Lung (tissue), 12 donors: ENCODE measurements around the gene ETV3. TPM values are rescaled to one million over a fixed set of nuclear protein-coding genes. Genes with fewer than 3 reads are reported as not detected.

Experiments used
- ATAC-seq: fragments of 200-7000 bp; cut with Tn5 transposase; one replicate; pipeline ENCODE4 v1.9.1; 2020; ENCODE audit warnings: moderate number of reproducible peaks; ENCODE audit not compliant: insufficient read depth, low FRiP score
- DNase-seq, 3 donors: peaks; one replicate each; pipeline ENCODE4 v3.0.0-alpha.2; 2013 to 2017
- H3K27ac ChIP-seq, 2 donors: one replicate each; pipeline ENCODE4 v1.5.1; 2013; ENCODE audit warnings: mild to moderate bottlenecking in 2 of 2, moderate library complexity in 2 of 2, control low read depth in 1 of 2, inconsistent platforms in 1 of 2, low read depth in 1 of 2, low read length in 1 of 2
- H3K27me3 ChIP-seq, 3 donors: one replicate each; pipeline ENCODE4 v1.5.1; 2013; ENCODE audit warnings: low read length in 2 of 3; ENCODE audit not compliant: control insufficient read depth in 3 of 3, insufficient read depth in 3 of 3
- H3K36me3 ChIP-seq, 4 donors: one replicate each; pipeline ENCODE4 v1.5.1; 2013; ENCODE audit warnings: low read length in 4 of 4, mild to moderate bottlenecking in 1 of 4, moderate library complexity in 1 of 4; ENCODE audit not compliant: control insufficient read depth in 4 of 4, insufficient read depth in 4 of 4
- H3K4me1 ChIP-seq, 5 donors: one replicate each; pipeline ENCODE4 v1.5.1; 2013; ENCODE audit warnings: low read length in 5 of 5, mild to moderate bottlenecking in 2 of 5, moderate library complexity in 1 of 5; ENCODE audit not compliant: control insufficient read depth in 5 of 5, insufficient read depth in 5 of 5
- H3K4me3 ChIP-seq: one replicate; pipeline ENCODE4 v1.5.1; 2013; ENCODE audit warnings: mild to moderate bottlenecking, control low read depth, moderate library complexity
- H3K9ac ChIP-seq, 2 donors: one replicate each; pipeline ENCODE4 v1.5.1; 2013; ENCODE audit warnings: low read length in 2 of 2, control low read depth in 1 of 2; ENCODE audit not compliant: insufficient read depth in 1 of 2
- H3K9me3 ChIP-seq, 4 donors: one replicate each; pipeline ENCODE4 v1.5.1; 2013; ENCODE audit warnings: low read length in 3 of 4, mild to moderate bottlenecking in 1 of 4, moderate library complexity in 1 of 4; ENCODE audit not compliant: control insufficient read depth in 4 of 4, insufficient read depth in 3 of 4
- WGBS, 2 donors: extraction: QIAGEN DNeasy Blood & Tissue Kit; methylation state at CpG; one replicate each; pipeline ENCODE4 v1.1.7; 2013; 5-methylcytosine and 5-hydroxymethylcytosine counted together
- polyA plus RNA-seq, 2 donors: library from polyadenylated mRNA; stranded (reverse); fragments of 200-250 nt; gene quantifications; one replicate each; pipeline ENCODE4 v1.2.1, GENCODE V29; 2013
- total RNA-seq, 2 donors: library from RNA; depleted of rRNA in 1 of 2; stranded (reverse); fragments of >200 nt in 1 of 2; gene quantifications; one replicate each; pipeline ENCODE4 v1.2.1, GENCODE V29; 2014 to 2021
- TF ChIP-seq, protein P1 (sequence below): IDR thresholded peaks from 2 replicates; pipeline ENCODE4 v1.5.1; 2012; ENCODE audit warnings: mild to moderate bottlenecking; ENCODE audit errors: control extremely low read depth, extremely low read depth
- donor health status: control.
- donor health status: control.
- donor health status: Bipolar disorder and iron deficiency.
- donor health status: healthy.
- donor health status: DM: yes; HTN: yes; CAD: no.

The ETV3 gene
- total and polyA plus RNA-seq, 4 donors: 7.9 to 31.5 (median 19.3) TPM

DNA sequence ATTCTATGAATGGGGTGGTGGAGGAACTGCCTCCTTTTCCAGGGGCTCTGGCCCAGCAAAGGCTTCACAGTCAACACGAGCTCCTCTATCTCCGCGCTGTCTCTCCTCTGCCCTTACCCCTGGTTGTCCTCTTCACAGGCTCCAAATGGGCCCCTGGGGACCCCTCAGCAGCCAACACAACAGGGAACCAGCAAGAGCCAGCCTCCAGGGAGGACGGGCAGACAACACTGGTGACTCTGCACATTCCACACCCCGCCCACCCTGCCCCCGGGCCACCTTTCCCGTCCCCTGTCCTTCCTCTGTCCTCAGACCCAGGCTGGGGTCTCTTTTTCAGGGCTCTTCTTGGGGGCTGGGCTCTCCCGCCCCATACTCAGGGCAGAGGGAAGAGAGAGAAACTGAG is 17.5 kb upstream of the ETV3 start:
- ATAC-seq: peak; percentile 11

DNA sequence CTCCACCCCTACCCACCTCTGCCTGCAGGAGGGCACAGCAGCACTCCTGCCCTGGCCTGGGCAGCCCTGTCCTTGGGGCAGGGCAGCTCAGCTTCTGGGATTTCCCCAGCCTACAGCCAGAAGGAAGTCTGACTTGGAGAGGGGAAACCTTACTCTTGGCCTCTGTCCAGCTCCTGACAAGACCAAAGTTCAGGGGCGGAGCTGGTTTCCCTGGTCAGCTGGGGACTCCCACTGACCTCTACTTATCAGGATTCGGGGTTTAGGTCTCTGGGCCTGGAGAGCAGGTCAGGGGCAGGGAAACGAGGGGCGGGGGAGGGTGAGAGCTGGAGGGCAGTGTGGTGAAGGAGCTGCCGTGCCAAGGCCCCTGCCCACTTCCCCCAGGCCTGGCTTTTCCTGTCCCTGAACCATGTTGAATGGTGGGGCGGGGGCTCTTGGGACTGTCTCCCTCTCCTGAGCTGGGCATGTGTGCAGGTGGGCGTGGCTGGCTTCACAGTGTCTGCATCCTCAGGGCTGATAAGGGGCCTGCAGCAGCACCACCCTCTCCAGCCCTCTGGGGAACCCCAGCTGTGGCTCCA is 16.8 kb upstream of the ETV3 start:
- peak; percentile 48 to 72 (median 55) for DNase-seq
- 13 to 17% methylated on average over 6 to 7 of the region's 7 CpGs for WGBS, 2 donors
- H3K27ac ChIP-seq: peak overlapping the region in 1 of 2 donors; percentile 78
- H3K9me3 ChIP-seq: no peaks in the 10 kb centered on the region
- no peak overlapping the region for H3K9ac ChIP-seq
- ATAC-seq: peak; percentile 60
- peaks cover 5 to 19% (median 13%) of the 10 kb centered on the region in 5 donors for H3K4me1 ChIP-seq
- H3K4me3 ChIP-seq: no peak overlapping the region
- peaks cover 0 to 2% (median 0%) of the 10 kb centered on the region in 3 donors for H3K27me3 ChIP-seq
- TF ChIP-seq, protein P1, sequence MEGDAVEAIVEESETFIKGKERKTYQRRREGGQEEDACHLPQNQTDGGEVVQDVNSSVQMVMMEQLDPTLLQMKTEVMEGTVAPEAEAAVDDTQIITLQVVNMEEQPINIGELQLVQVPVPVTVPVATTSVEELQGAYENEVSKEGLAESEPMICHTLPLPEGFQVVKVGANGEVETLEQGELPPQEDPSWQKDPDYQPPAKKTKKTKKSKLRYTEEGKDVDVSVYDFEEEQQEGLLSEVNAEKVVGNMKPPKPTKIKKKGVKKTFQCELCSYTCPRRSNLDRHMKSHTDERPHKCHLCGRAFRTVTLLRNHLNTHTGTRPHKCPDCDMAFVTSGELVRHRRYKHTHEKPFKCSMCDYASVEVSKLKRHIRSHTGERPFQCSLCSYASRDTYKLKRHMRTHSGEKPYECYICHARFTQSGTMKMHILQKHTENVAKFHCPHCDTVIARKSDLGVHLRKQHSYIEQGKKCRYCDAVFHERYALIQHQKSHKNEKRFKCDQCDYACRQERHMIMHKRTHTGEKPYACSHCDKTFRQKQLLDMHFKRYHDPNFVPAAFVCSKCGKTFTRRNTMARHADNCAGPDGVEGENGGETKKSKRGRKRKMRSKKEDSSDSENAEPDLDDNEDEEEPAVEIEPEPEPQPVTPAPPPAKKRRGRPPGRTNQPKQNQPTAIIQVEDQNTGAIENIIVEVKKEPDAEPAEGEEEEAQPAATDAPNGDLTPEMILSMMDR: no peak
- H3K36me3 ChIP-seq: no peaks in the 10 kb centered on the region

More for the DNA sequence above, 17.5 kb upstream of the ETV3 start:
- Histone ChIP-seq H3K4me3 (no peak overlapping the region), H3K4me1 (peaks cover 5 to 19% (median 13%) of the 10 kb centered on the region in 5 donors), H3K27ac (no peak overlapping the region), H3K27me3 (peaks cover 0 to 2% (median 0%) of the 10 kb centered on the region in 3 donors), H3K36me3 (no peaks in the 10 kb centered on the region), H3K9ac (no peak overlapping the region), H3K9me3 (no peaks in the 10 kb centered on the region)
- WGBS, 2 donors: 9 to 14% methylated on average over 8 of the region's 8 CpGs
- TF ChIP-seq, protein P1: no peak
- DNase-seq: peak in 2 of 3 donors; percentile 16 to 34

DNA sequence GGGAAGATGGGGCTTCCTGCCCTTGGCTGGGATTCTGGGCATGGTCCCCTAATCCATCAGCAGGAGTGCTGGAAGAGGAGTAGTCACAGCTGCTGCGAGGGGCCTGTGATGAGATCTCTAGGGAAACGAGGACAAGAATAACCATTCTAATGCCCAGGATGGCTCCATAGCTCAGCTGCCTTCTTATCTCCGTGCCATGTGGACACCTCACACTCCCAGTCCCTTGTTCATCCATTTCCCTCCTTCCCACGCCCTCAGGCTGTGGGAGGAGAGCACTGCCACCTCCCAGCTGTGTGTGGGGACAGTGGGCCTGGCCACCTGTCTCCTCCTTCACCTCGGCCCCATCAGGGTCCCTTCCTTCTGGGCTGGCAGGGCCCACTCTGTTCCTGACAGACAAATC is 16.1 kb upstream of the ETV3 start:
- ATAC-seq (no peak), DNase-seq (peak in 1 of 3 donors; percentile 34)
- peaks cover 0 to 2% (median 0%) of the 10 kb centered on the region in 3 donors for H3K27me3 ChIP-seq
- H3K4me3 ChIP-seq: no peak overlapping the region
- H3K4me1 ChIP-seq: peaks cover 5 to 19% (median 13%) of the 10 kb centered on the region in 5 donors
- no peaks in the 10 kb centered on the region for H3K9me3 ChIP-seq
- TF ChIP-seq, protein P1: no peak
- WGBS, 2 donors: 69 to 74% methylated on average over 5 of the region's 5 CpGs
- peak overlapping the region in 1 of 2 donors; percentile 78 for H3K27ac ChIP-seq
- H3K36me3 ChIP-seq: no peaks in the 10 kb centered on the region
- no peak overlapping the region for H3K9ac ChIP-seq
